BLaER1 (cell line): ENCODE measurements around the gene RAP1A.

Experiments
- H3K27ac ChIP-seq: shearing (Covaris generic); formaldehyde crosslinking; 2 replicates; pipeline ENCODE4 v1.8.1; 2022
- H3K27me3 ChIP-seq: shearing (Covaris generic); formaldehyde crosslinking; 2 replicates; pipeline ENCODE4 v1.8.1; 2022
- H3K36me3 ChIP-seq: shearing (Covaris generic); formaldehyde crosslinking; 2 replicates; pipeline ENCODE4 v1.8.1; 2022
- H3K4me1 ChIP-seq: shearing (Covaris generic); formaldehyde crosslinking; 2 replicates; pipeline ENCODE4 v1.8.1; 2022
- H3K4me2 ChIP-seq: shearing (Covaris generic); formaldehyde crosslinking; 2 replicates; pipeline ENCODE4 v1.8.1; 2022
- H3K4me3 ChIP-seq: shearing (Covaris generic); formaldehyde crosslinking; 2 replicates; pipeline ENCODE4 v1.8.1; 2022
- H3K9ac ChIP-seq: shearing (Covaris generic); formaldehyde crosslinking; 2 replicates; pipeline ENCODE4 v1.8.1; 2022
- H3K9me3 ChIP-seq: shearing (Covaris generic); formaldehyde crosslinking; 2 replicates; pipeline ENCODE4 v1.8.1; 2022
- H4K20me1 ChIP-seq: shearing (Covaris generic); formaldehyde crosslinking; 2 replicates; pipeline ENCODE4 v1.8.1; 2022
- Cebpa-rat ChIP-seq: shearing (Covaris generic); IDR thresholded peaks from 2 replicates; pipeline ENCODE4 v1.8.1; 2022

Gene RAP1A

GRCh38 chr1:111709986-111710385, 90.4 kb downstream of the RAP1A start:
- no peak overlapping the region for H3K4me2 ChIP-seq
- no peaks in the 10 kb centered on the region for H4K20me1 ChIP-seq
- no peak overlapping the region for H3K27ac ChIP-seq
- peaks cover 41% of the 10 kb centered on the region for H3K36me3 ChIP-seq
- no peaks in the 10 kb centered on the region for H3K4me1 ChIP-seq
- H3K9ac ChIP-seq, result no peak overlapping the region
- H3K4me3 ChIP-seq, result no peak overlapping the region
- TF ChIP-seq Cebpa-rat, result no peak
- no peaks in the 10 kb centered on the region for H3K9me3 ChIP-seq
- no peaks in the 10 kb centered on the region for H3K27me3 ChIP-seq

- Histone ChIP-seq H3K9ac (no peak overlapping the region), H4K20me1 (no peaks in the 10 kb centered on the region), H3K27me3 (no peaks in the 10 kb centered on the region), H3K9me3 (no peaks in the 10 kb centered on the region), H3K36me3 (peaks cover 5% of the 10 kb centered on the region; the same call in 1 of the 2 replicates), H3K27ac (no peak overlapping the region), H3K4me2 (no peak overlapping the region), H3K4me1 (no peaks in the 10 kb centered on the region), H3K4me3 (no peak overlapping the region)
- TF ChIP-seq Cebpa-rat, result no peak
Observed at GRCh38 chr1:111716333-111716732, 96.7 kb downstream of the RAP1A start.

- Histone ChIP-seq H3K36me3 (peaks cover 5% of the 10 kb centered on the region; the same call in 1 of the 2 replicates), H3K27me3 (no peaks in the 10 kb centered on the region), H4K20me1 (no peaks in the 10 kb centered on the region), H3K9me3 (no peaks in the 10 kb centered on the region), H3K27ac (no peak overlapping the region), H3K4me3 (no peak overlapping the region), H3K9ac (no peak overlapping the region), H3K4me2 (no peak overlapping the region), H3K4me1 (no peaks in the 10 kb centered on the region)
- TF ChIP-seq Cebpa-rat, result no peak
Observed at GRCh38 chr1:111717450-111717849, 97.9 kb downstream of the RAP1A start.

GRCh38 chr1:111719135-111719534, 99.5 kb downstream of the RAP1A start:
- no peaks in the 10 kb centered on the region for H3K27me3 ChIP-seq
- no peaks in the 10 kb centered on the region for H3K4me1 ChIP-seq
- H3K4me2 ChIP-seq, result no peak overlapping the region
- peaks cover 5% of the 10 kb centered on the region; the same call in 1 of the 2 replicates for H3K36me3 ChIP-seq
- no peak for TF ChIP-seq Cebpa-rat
- no peaks in the 10 kb centered on the region for H4K20me1 ChIP-seq
- H3K9ac ChIP-seq, result no peak overlapping the region
- no peak overlapping the region for H3K27ac ChIP-seq
- H3K4me3 ChIP-seq, result no peak overlapping the region
- no peaks in the 10 kb centered on the region for H3K9me3 ChIP-seq

GRCh38 chr1:111719674-111720132, 100.1 kb downstream of the RAP1A start:
- no peaks in the 10 kb centered on the region for H3K9me3 ChIP-seq
- TF ChIP-seq Cebpa-rat, result no peak
- H3K4me3 ChIP-seq, result no peak overlapping the region
- H3K27ac ChIP-seq, result no peak overlapping the region
- H4K20me1 ChIP-seq, result no peaks in the 10 kb centered on the region
- no peaks in the 10 kb centered on the region for H3K27me3 ChIP-seq
- peaks cover 5% of the 10 kb centered on the region; the same call in 1 of the 2 replicates for H3K36me3 ChIP-seq
- H3K4me2 ChIP-seq, result no peak overlapping the region
- no peaks in the 10 kb centered on the region for H3K4me1 ChIP-seq
- no peak overlapping the region for H3K9ac ChIP-seq

GRCh38 chr1:111720274-111720976, 100.8 kb downstream of the RAP1A start:
- H4K20me1 ChIP-seq, result no peaks in the 10 kb centered on the region
- no peak overlapping the region for H3K4me2 ChIP-seq

GRCh38 chr1:111720977-111721786, 101.6 kb downstream of the RAP1A start:
- Histone ChIP-seq H3K9ac (no peak overlapping the region), H3K4me3 (no peak overlapping the region), H3K36me3 (peaks cover 5% of the 10 kb centered on the region; the same call in 1 of the 2 replicates), H3K27me3 (no peaks in the 10 kb centered on the region), H3K9me3 (no peaks in the 10 kb centered on the region), H3K27ac (no peak overlapping the region), H3K4me1 (no peaks in the 10 kb centered on the region), H4K20me1 (no peaks in the 10 kb centered on the region), H3K4me2 (no peak overlapping the region)
- TF ChIP-seq Cebpa-rat, result no peak

More at GRCh38 chr1:111720274-111720976, 100.8 kb downstream of the RAP1A start:
- H3K36me3 ChIP-seq, result peaks cover 5% of the 10 kb centered on the region; the same call in 1 of the 2 replicates
- H3K4me1 ChIP-seq, result no peaks in the 10 kb centered on the region
- H3K9me3 ChIP-seq, result no peaks in the 10 kb centered on the region
- no peak for TF ChIP-seq Cebpa-rat
- no peak overlapping the region for H3K27ac ChIP-seq
- H3K4me3 ChIP-seq, result no peak overlapping the region
- no peaks in the 10 kb centered on the region for H3K27me3 ChIP-seq
- no peak overlapping the region for H3K9ac ChIP-seq

- no peaks in the 10 kb centered on the region for H3K36me3 ChIP-seq
Observed at GRCh38 chr1:111723091-111723806, 103.7 kb downstream of the RAP1A start.

GRCh38 chr1:111723871-111724270, 104.3 kb downstream of the RAP1A start:
- Histone ChIP-seq H3K9ac (no peak overlapping the region), H3K36me3 (no peaks in the 10 kb centered on the region), H3K4me2 (no peak overlapping the region), H4K20me1 (no peaks in the 10 kb centered on the region; the same call in 1 of the 2 replicates), H3K9me3 (no peaks in the 10 kb centered on the region), H3K4me1 (no peaks in the 10 kb centered on the region), H3K27ac (no peak overlapping the region), H3K27me3 (no peaks in the 10 kb centered on the region), H3K4me3 (no peak overlapping the region)
- TF ChIP-seq Cebpa-rat, result no peak

More at GRCh38 chr1:111723091-111723806, 103.7 kb downstream of the RAP1A start:
- H3K9ac ChIP-seq, result no peak overlapping the region
- H3K27me3 ChIP-seq, result no peaks in the 10 kb centered on the region
- no peak overlapping the region for H3K4me3 ChIP-seq
- H3K9me3 ChIP-seq, result no peaks in the 10 kb centered on the region
- H3K4me2 ChIP-seq, result no peak overlapping the region
- no peaks in the 10 kb centered on the region for H4K20me1 ChIP-seq
- H3K27ac ChIP-seq, result no peak overlapping the region
- no peak for TF ChIP-seq Cebpa-rat
- no peaks in the 10 kb centered on the region for H3K4me1 ChIP-seq
